ENCODE data around the gene FANCL.
"Not testable (repeated sequence)": the region's sequence is repeated elsewhere in the genome, so short reads cannot be mapped to it uniquely, and the experiment has no call there.

FANCL gene

DNA sequence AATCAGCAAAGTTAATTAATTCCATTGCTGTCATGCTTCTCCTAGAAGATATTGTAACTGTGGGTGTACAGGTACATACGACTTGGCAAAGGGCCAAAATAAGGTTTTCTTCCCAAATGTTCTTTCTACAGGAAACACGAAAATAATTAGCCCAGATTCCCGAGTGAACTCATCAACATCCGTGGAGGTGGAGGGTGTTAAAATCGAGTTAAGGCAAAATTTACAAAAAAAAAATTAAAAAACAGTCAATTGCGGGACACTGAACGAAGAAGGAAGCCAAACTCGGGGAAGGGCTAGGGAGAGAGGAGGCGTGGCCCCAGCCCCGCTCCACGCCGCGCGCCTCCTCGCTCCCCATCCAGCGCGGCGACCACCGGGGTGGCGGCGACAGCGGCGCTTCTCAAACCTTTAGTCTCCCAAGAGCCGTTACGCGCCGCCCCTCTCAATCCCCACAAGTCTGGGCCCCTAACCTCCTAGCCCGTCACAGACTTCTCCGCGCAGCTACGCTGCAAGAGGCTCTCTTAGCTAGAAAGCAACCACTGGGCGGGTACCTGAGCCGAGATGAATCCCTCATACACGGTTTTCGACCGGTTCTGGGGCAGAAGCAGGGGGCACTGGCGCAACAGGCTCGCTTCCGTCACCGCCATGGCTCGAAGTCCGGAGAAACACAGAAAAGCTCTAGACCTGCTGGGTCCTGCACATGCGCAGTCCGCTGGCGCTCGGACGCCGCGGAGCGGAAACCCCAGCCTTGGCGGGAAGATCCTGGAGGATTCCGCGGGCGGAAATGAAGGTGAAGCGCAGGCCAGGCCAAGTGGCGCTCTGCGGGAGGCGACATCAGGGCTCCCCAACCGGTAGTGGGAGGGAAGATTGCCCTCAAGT, at the start of gene FANCL:
Gene FANCL (minus strand): TSS at position 656 of the 876 bp plus-strand sequence. CDS start 12 bp downstream, at position 644.
- Mint-ChIP-seq H3K27ac (peak within 1 kb of the TSS; percentile 96), H3K9me3 (no peaks in the 10 kb centered on the region)

GRCh38 chr2:58289029-58289428, 47.9 kb upstream of the FANCL start:
- peaks cover 14% of the 10 kb centered on the region for H3K27me3 Mint-ChIP-seq
- no peaks in the 10 kb centered on the region for H3K4me1 Mint-ChIP-seq (ENCODE audit: low read depth)
- no peak overlapping the region for H3K4me3 Mint-ChIP-seq
- no peaks in the 10 kb centered on the region for H3K9me3 Mint-ChIP-seq
- no peaks in the 10 kb centered on the region for H3K36me3 Mint-ChIP-seq (ENCODE audit: low read depth)
- no peak overlapping the region for H3K27ac Mint-ChIP-seq

More for the DNA sequence above, at the start of gene FANCL:
- Mint-ChIP-seq H3K27me3 (peaks cover 12% of the 10 kb centered on the region), H3K4me1 (ENCODE audit: low read depth) (peaks cover 45% of the 10 kb centered on the region), H3K36me3 (ENCODE audit: low read depth) (peaks cover 4% of the 10 kb centered on the region), H3K4me3 (peak within 1 kb of the TSS; percentile 94)

DNA sequence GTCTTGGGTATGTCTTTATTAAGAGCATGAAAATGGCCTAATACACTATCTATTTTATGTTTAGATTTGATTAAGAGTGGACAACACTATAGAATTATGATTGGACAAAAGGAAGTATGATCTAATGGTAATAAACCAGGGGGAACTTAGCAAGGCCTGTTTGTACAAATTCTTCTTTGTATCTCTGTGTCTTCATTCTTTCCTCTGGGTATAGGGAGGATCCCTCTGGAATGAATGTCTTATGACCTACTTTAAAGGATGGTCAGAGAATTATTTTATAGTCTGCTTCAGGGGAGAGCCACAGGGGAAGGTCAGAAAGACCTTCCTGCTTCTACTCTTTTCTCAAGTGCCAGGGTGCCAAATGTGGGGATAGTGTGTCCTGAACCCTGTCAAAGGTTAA, 42.8 kb upstream of the FANCL start:
- Mint-ChIP-seq H3K27ac (no peak overlapping the region), H3K36me3 (ENCODE audit: low read depth) (no peaks in the 10 kb centered on the region), H3K27me3 (peaks cover 3% of the 10 kb centered on the region), H3K9me3 (no peaks in the 10 kb centered on the region), H3K4me3 (no peak overlapping the region), H3K4me1 (ENCODE audit: low read depth) (no peaks in the 10 kb centered on the region)

DNA sequence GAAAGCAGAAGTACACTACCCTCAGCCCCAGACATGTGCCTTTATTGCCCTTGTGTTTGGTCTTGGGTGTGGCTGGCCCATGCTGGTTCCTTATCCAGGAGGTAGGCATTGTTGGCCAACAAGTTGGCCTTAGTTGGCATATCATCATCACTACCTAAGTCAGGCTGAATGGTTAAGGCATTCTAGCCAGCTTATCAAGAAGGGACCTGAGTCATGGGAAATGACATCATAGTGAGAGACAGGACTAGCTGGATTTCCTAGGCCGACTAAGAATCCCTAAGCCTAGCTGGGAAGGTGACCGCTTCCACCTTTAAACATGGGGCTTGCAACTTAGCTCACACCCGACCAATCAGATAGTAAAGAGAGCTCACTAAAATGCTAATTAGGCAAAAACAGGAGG, 34.0 kb upstream of the FANCL start:
- not testable (repeated sequence) for H3K9me3 Mint-ChIP-seq; H3K4me1 Mint-ChIP-seq (ENCODE audit: low read depth); H3K27ac Mint-ChIP-seq; H3K4me3 Mint-ChIP-seq; H3K27me3 Mint-ChIP-seq; H3K36me3 Mint-ChIP-seq (ENCODE audit: low read depth)

DNA sequence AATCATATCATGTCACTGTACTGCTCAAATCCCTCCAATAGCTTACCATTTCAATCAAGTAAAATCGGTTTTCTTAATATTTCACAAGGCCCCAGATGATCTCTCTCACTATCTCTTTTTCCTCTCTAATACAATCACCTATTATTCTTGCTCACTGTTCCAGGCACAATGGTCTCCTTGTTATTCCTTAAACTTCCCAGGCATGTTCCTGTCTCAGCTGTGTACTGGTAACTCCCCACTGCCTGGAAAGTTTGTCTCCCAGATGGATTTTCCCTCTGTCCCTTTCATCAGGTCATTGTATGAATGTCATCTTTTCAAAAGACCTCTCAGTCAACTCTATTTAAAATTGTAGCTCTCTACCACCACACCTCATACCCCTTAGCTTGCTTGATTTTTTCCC, 30.7 kb upstream of the FANCL start:
- no peaks in the 10 kb centered on the region for H3K27me3 Mint-ChIP-seq
- H3K27ac Mint-ChIP-seq, result no peak overlapping the region
- no peaks in the 10 kb centered on the region for H3K9me3 Mint-ChIP-seq
- H3K36me3 Mint-ChIP-seq (ENCODE audit: low read depth), result no peaks in the 10 kb centered on the region
- no peak overlapping the region for H3K4me3 Mint-ChIP-seq
- no peaks in the 10 kb centered on the region for H3K4me1 Mint-ChIP-seq (ENCODE audit: low read depth)

GRCh38 chr2:58268685-58269084, 27.6 kb upstream of the FANCL start:
- Mint-ChIP-seq H3K9me3 (no peaks in the 10 kb centered on the region), H3K27ac (no peak overlapping the region), H3K4me3 (no peak overlapping the region), H3K4me1 (ENCODE audit: low read depth) (no peaks in the 10 kb centered on the region), H3K36me3 (ENCODE audit: low read depth) (no peaks in the 10 kb centered on the region), H3K27me3 (no peaks in the 10 kb centered on the region)

DNA sequence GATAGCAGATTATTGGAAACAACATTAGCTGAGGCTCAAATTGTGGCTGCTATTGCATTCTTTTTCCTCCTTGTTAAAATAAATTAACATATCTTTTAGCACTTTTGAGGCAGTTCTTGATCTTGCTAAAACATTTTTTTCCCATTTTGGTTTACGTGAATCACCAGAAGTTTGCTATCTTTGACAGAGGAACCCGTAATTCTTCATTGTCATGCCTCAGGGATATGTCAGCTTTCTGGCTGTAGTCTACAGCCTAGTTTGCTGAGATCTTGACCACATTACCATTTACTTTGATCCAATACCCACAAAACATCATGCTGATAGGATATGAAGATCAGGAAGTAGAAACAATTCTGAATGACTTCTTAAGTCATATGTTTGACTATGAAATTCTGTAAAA, 25.1 kb upstream of the FANCL start:
- H3K27ac Mint-ChIP-seq, result no peak overlapping the region

GRCh38 chr2:58261209-58261608, 20.1 kb upstream of the FANCL start:
- H3K27me3 Mint-ChIP-seq, result peaks cover 12% of the 10 kb centered on the region
- H3K4me1 Mint-ChIP-seq (ENCODE audit: low read depth), result peaks cover 7% of the 10 kb centered on the region

More for the DNA sequence above, 25.1 kb upstream of the FANCL start:
- Mint-ChIP-seq H3K4me1 (ENCODE audit: low read depth) (no peaks in the 10 kb centered on the region), H3K4me3 (no peak overlapping the region), H3K36me3 (ENCODE audit: low read depth) (no peaks in the 10 kb centered on the region), H3K9me3 (peaks cover 5% of the 10 kb centered on the region), H3K27me3 (peaks cover 5% of the 10 kb centered on the region)

GRCh38 chr2:58258456-58258855, 17.3 kb upstream of the FANCL start:
- Mint-ChIP-seq H3K9me3 (peaks cover 14% of the 10 kb centered on the region), H3K27me3 (peaks cover 25% of the 10 kb centered on the region)
- not testable (repeated sequence) for H3K27ac Mint-ChIP-seq; H3K36me3 Mint-ChIP-seq (ENCODE audit: low read depth); H3K4me3 Mint-ChIP-seq; H3K4me1 Mint-ChIP-seq (ENCODE audit: low read depth)

More at GRCh38 chr2:58261209-58261608, 20.1 kb upstream of the FANCL start:
- no peak overlapping the region for H3K27ac Mint-ChIP-seq
- H3K9me3 Mint-ChIP-seq, result peaks cover 14% of the 10 kb centered on the region
- H3K4me3 Mint-ChIP-seq, result no peak overlapping the region
- no peaks in the 10 kb centered on the region for H3K36me3 Mint-ChIP-seq (ENCODE audit: low read depth)

- H3K36me3 Mint-ChIP-seq (ENCODE audit: low read depth); H3K4me3 Mint-ChIP-seq; H3K9me3 Mint-ChIP-seq; H3K27ac Mint-ChIP-seq; H3K4me1 Mint-ChIP-seq (ENCODE audit: low read depth): not testable (repeated sequence)
- peaks cover 15% of the 10 kb centered on the region for H3K27me3 Mint-ChIP-seq
Observed at GRCh38 chr2:58251331-58252201, 10.4 kb upstream of the FANCL start.

DNA sequence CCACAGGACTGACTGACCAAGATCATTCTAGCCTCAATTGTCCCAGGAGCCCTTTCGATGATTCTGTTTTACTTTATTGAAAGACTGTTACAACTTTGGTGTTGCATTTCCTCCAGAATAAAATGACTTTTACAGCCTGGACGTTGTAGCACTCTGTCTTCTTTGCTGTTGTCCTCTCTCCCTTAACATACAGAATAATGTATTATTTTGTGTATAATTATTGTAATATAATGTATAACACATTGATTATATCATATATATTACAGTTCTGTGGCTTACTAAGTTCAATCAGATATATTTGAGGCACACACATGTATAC, 380 bp upstream of the FANCL start:
- Mint-ChIP-seq H3K36me3 (ENCODE audit: low read depth) (peaks cover 4% of the 10 kb centered on the region), H3K4me3 (peak overlapping the region; percentile 94), H3K27ac (peak overlapping the region; percentile 96), H3K27me3 (peaks cover 12% of the 10 kb centered on the region), H3K4me1 (ENCODE audit: low read depth) (peaks cover 43% of the 10 kb centered on the region), H3K9me3 (no peaks in the 10 kb centered on the region)

DNA sequence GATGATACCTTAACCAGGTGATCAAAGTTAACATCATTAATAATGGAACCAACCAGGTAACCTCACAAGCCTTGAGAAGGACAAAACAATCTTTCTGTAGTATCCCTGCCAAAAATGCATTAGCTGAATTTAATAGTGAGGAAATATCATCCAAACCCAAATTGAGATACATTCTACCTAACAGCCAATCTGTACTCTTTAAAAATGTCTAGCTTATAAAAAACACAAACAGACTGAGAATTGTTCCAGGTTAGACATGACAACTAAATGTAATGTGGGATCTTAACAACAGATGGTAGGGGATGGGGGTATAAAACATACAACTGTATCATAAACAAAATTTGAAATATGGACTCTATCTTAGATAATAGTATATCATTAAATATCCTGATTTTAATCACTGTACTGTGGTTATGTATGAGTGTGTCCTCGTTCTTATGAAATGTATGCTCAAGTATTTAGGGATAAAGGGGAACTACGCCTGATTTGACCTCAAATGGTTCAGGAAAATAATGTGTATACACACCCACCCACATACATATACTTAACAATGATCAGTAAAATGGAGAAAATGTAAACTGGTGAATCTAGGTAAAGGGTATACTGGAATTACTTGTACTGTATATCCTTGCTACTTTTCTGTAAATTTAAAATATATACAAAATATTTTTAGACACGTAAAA, 1.7 kb downstream of the FANCL start:
- peak overlapping the region; percentile 36 for H3K4me3 Mint-ChIP-seq
- no peak overlapping the region for H3K27ac Mint-ChIP-seq
- H3K4me1 Mint-ChIP-seq (ENCODE audit: low read depth), result peaks cover 50% of the 10 kb centered on the region
- H3K36me3 Mint-ChIP-seq (ENCODE audit: low read depth), result peaks cover 4% of the 10 kb centered on the region
- no peaks in the 10 kb centered on the region for H3K9me3 Mint-ChIP-seq
- peaks cover 10% of the 10 kb centered on the region for H3K27me3 Mint-ChIP-seq

- Mint-ChIP-seq H3K4me3 (peak overlapping the region; percentile 6), H3K9me3 (no peaks in the 10 kb centered on the region), H3K27ac (no peak overlapping the region), H3K36me3 (ENCODE audit: low read depth) (peaks cover 4% of the 10 kb centered on the region), H3K27me3 (peaks cover 3% of the 10 kb centered on the region), H3K4me1 (ENCODE audit: low read depth) (peaks cover 58% of the 10 kb centered on the region)
Observed at GRCh38 chr2:58237741-58238140, 3.4 kb downstream of the FANCL start.

GRCh38 chr2:58235984-58236383, 5.1 kb downstream of the FANCL start:
- H3K27me3 Mint-ChIP-seq, result no peaks in the 10 kb centered on the region
- H3K27ac Mint-ChIP-seq, result no peak overlapping the region
- no peaks in the 10 kb centered on the region for H3K9me3 Mint-ChIP-seq
- peaks cover 46% of the 10 kb centered on the region for H3K4me1 Mint-ChIP-seq (ENCODE audit: low read depth)
- no peak overlapping the region for H3K4me3 Mint-ChIP-seq
- H3K36me3 Mint-ChIP-seq (ENCODE audit: low read depth), result peaks cover 4% of the 10 kb centered on the region

DNA sequence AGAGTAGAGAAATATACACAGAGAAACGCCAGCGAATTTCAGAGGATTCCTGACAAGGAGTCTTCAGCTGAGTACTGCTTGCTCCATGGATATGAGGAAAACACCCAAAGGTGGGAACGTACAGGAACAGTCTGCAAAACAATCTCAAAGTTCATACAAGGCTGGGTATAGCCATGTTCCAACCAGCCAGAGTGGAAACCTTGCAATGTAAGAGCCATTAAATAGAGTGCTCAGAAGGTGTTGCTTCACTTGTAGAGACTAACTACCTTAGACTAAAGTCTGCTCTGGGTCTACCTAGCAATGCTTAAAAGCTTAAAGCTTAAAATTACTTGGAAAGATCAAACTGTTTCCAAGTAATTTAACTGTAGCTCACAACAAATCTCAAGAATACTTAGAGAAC, 6.0 kb downstream of the FANCL start:
- no peak overlapping the region for H3K4me3 Mint-ChIP-seq
- H3K27ac Mint-ChIP-seq, result no peak overlapping the region

More for the DNA sequence above, 6.0 kb downstream of the FANCL start:
- H3K4me1 Mint-ChIP-seq (ENCODE audit: low read depth), result peaks cover 39% of the 10 kb centered on the region
- no peaks in the 10 kb centered on the region for H3K27me3 Mint-ChIP-seq
- peaks cover 9% of the 10 kb centered on the region for H3K36me3 Mint-ChIP-seq (ENCODE audit: low read depth)
- H3K9me3 Mint-ChIP-seq, result no peaks in the 10 kb centered on the region

All from stimulated activated naive CD8-positive, alpha-beta T cell treated with anti-CD3 and anti-CD28 coated beads, Interleukin-15, Interleukin-2, amounts not matched to agents 100 ng/mL and 50 ng/mL, for 24 hours (primary cell).